Subcutaneous abdominal adipose tissue (tissue), 5 donors: ENCODE data around the gene KCNIP4.

Experiments used
- H3K27ac ChIP-seq: one replicate; pipeline ENCODE4 v1.7.0; 2013; ENCODE audit warnings: low read depth, mild to moderate bottlenecking, inconsistent platforms, low read length, moderate library complexity
- H3K27me3 ChIP-seq, 5 donors: one replicate each; pipeline ENCODE4 v1.7.0; 2013; ENCODE audit warnings: low read length in 5 of 5, inconsistent platforms in 1 of 5; ENCODE audit not compliant: control insufficient read depth in 5 of 5, insufficient read depth in 4 of 5
- H3K36me3 ChIP-seq, 5 donors: one replicate each; pipeline ENCODE4 v1.7.0; 2013; ENCODE audit warnings: low read length in 5 of 5; ENCODE audit not compliant: control insufficient read depth in 5 of 5, insufficient read depth in 5 of 5
- H3K4me1 ChIP-seq, 5 donors: one replicate each; pipeline ENCODE4 v1.7.0; 2013; ENCODE audit warnings: low read length in 5 of 5, mild to moderate bottlenecking in 3 of 5, moderate library complexity in 1 of 5; ENCODE audit not compliant: control insufficient read depth in 5 of 5, insufficient read depth in 5 of 5
- H3K4me3 ChIP-seq, 5 donors: one replicate each; pipeline ENCODE4 v1.7.0; 2013; ENCODE audit warnings: low read length in 5 of 5, low read depth in 1 of 5
- H3K9ac ChIP-seq, 5 donors: one replicate each; pipeline ENCODE4 v1.7.0; 2013; ENCODE audit warnings: low read length in 5 of 5, mild to moderate bottlenecking in 4 of 5, moderate library complexity in 3 of 5
- H3K9me3 ChIP-seq, 5 donors: one replicate each; pipeline ENCODE4 v1.7.0; 2013; ENCODE audit warnings: low read length in 5 of 5; ENCODE audit not compliant: control insufficient read depth in 5 of 5
- donor health status: healthy.
- donor health status: healthy.
- donor health status: healthy.
- donor health status: healthy.
- donor health status: healthy.

The KCNIP4 gene

DNA sequence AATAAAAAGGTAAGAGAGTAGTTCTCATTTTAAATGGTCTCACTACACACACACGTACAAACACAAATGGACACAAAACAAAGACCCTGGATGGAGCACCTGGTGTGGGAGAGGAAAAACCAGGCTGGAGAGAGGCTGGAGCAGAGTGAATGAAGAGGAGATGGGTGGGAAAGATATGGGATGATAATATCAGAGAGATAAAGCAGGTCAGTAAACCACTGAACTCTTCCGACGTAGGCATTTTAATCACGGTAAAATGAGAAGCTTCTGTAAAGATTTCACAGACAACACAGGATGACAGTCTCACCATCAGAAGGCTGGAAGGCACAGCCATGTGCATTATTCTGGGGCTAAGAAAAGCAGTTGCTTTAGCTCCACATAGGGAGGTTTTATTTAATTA is 532.8 kb downstream of the KCNIP4 start:
- H3K4me1 ChIP-seq: no peaks in the 10 kb centered on the region
- no peaks in the 10 kb centered on the region for H3K27me3 ChIP-seq
- no peak overlapping the region for H3K4me3 ChIP-seq
- H3K9ac ChIP-seq: no peak overlapping the region
- H3K27ac ChIP-seq: no peak overlapping the region
- no peaks in the 10 kb centered on the region for H3K9me3 ChIP-seq
- H3K36me3 ChIP-seq: no peaks in the 10 kb centered on the region

DNA sequence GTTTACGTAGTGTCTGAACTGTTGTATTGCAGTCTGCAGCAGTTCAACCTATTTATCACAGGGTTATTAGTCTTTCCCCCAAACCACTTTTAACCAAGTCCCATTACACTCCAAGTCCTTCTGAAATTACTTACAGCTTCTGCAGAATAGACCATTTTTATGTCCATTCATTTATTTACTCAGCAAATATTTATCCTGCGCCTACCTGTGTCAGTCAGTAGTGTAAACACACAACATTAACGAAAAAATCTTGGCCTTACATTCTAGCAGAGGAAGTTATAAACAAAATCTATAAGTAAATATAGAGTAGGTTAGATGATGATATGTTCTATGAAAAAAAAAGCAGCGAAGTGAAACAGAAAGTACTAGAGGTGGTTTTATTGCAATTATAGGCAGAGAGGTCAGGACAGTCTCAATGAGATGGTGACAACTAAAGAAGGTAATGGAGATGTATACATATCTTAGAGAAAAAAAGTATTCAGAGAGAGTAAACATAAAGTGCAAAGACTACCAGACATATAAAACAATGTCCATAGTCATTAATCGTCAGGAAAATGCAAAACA is 534.7 kb downstream of the KCNIP4 start:
- H3K4me3 ChIP-seq: no peak overlapping the region
- no peak overlapping the region for H3K9ac ChIP-seq
- H3K36me3 ChIP-seq: no peaks in the 10 kb centered on the region
- no peaks in the 10 kb centered on the region for H3K27me3 ChIP-seq
- no peaks in the 10 kb centered on the region for H3K4me1 ChIP-seq
- no peak overlapping the region for H3K27ac ChIP-seq
- H3K9me3 ChIP-seq: no peaks in the 10 kb centered on the region

DNA sequence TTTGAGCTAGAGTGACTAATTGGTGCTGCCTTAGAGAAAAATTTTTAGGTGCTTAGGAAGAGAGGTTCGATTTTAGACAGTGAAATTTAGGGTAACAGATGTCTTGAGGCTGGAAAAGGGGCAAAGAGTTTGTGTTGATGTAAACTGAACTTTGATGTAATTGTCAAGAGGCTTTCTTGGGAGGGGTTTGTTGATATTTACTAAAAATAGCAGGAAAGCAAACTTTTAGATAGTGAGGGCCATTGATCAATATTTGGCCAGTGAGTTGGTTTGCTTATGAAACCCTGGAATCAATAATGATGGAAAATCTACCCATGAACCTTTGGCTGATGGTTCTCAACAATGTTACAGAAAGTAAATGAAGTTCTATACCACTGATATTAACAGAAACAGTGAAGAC is 537.5 kb downstream of the KCNIP4 start:
- Histone ChIP-seq H3K36me3 (no peaks in the 10 kb centered on the region), H3K4me1 (no peaks in the 10 kb centered on the region), H3K4me3 (no peak overlapping the region), H3K27me3 (no peaks in the 10 kb centered on the region), H3K9ac (no peak overlapping the region), H3K27ac (no peak overlapping the region), H3K9me3 (no peaks in the 10 kb centered on the region)

DNA sequence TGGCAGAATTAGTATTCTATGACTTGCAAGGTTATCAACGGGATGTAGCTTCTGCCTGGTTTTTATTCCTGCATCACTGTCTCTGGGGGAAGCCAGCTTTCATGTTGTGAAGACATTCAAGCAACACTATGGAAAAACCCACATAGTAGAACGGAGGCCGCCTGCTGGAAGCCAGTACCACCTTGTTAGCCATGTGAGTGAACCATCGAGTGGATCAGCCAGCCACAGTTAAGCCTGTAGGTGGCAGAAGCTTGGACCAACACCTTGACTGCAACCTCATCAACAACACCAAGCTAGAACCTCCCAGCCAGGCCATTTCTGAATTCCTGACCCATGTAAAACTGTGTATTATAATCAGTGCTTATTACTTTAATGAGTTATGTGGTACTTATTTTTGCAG is 538.2 kb downstream of the KCNIP4 start:
- Histone ChIP-seq H3K27ac (no peak overlapping the region), H3K9ac (no peak overlapping the region), H3K4me1 (no peaks in the 10 kb centered on the region), H3K4me3 (no peak overlapping the region), H3K36me3 (no peaks in the 10 kb centered on the region), H3K27me3 (no peaks in the 10 kb centered on the region), H3K9me3 (no peaks in the 10 kb centered on the region)

DNA sequence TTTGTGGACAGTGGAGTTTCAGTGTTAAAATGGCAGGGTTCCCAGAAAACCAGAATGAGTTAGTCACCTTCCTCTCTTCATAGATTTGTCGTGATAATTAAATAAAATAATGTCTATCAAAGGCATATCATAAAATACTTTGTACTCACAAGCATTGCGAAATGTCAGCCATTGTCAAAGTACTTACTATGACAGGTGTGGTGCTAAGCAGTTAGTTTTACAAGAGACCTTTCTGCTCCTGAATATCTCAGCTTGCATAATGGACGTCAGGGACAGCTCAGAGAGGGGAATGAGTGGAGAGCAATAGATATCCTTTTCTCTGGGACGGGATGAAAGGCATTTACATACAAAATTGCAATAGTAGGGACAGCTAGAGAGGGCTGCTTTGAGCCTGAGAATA is 560.9 kb downstream of the KCNIP4 start:
- peaks cover 0 to 5% (median 0%) of the 10 kb centered on the region in 5 donors for H3K9me3 ChIP-seq
- no peaks in the 10 kb centered on the region for H3K4me1 ChIP-seq
- no peaks in the 10 kb centered on the region for H3K27me3 ChIP-seq
- H3K36me3 ChIP-seq: no peaks in the 10 kb centered on the region
- no peak overlapping the region for H3K4me3 ChIP-seq
- no peak overlapping the region for H3K27ac ChIP-seq
- H3K9ac ChIP-seq: no peak overlapping the region

DNA sequence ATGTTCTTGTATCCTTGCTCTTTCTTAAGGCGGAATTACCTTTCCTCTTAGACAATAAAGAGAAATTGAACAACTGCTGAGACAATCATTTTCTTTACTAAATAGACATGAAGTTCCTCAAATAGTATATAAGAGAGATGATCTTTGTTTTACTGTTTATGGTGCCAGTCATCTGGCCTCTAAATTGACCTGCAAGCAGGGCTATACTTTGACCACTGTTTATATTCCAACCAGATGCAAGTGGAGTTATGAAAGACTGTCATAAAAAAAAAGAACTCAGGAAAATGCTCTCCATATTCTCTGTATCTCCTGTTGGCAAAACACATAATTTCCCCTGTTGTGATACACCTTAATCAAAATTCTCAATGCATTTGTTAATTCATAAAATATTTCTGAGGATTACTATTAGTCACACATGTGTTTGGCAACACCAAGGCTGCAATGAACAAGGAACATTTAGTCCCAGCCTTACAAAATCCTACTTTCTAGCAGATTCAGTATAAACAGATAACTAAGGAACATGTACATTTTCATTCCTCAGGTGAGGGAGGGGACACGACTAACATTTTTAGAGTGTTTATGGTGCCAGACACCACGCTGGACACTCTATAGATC is 562.3 kb downstream of the KCNIP4 start:
- Histone ChIP-seq H3K27ac (no peak overlapping the region), H3K9ac (no peak overlapping the region), H3K27me3 (no peaks in the 10 kb centered on the region), H3K36me3 (no peaks in the 10 kb centered on the region), H3K4me1 (no peaks in the 10 kb centered on the region), H3K9me3 (peaks cover 0 to 5% (median 0%) of the 10 kb centered on the region in 5 donors), H3K4me3 (no peak overlapping the region)

DNA sequence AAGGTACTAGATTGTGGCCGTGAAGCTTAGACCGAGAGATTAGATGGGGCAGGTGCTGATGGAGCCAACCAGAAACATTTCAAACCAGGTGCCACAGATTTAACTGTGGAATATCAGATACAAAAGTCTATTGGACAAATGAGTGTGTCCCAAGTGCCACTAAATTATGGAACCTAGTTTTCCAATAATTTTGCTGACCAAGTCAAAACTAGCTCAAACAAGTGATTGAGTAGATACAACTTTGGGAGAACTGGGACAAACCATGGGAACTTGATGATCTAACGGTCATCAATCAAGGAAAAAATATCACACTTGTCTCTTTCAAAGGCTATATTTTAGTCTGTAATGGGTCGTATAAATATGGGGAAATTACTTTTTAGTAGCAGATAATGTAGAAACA is 562.9 kb downstream of the KCNIP4 start:
- Histone ChIP-seq H3K4me1 (no peaks in the 10 kb centered on the region), H3K4me3 (no peak overlapping the region), H3K9me3 (peaks cover 0 to 5% (median 0%) of the 10 kb centered on the region in 5 donors), H3K36me3 (no peaks in the 10 kb centered on the region), H3K9ac (no peak overlapping the region), H3K27ac (no peak overlapping the region), H3K27me3 (no peaks in the 10 kb centered on the region)

DNA sequence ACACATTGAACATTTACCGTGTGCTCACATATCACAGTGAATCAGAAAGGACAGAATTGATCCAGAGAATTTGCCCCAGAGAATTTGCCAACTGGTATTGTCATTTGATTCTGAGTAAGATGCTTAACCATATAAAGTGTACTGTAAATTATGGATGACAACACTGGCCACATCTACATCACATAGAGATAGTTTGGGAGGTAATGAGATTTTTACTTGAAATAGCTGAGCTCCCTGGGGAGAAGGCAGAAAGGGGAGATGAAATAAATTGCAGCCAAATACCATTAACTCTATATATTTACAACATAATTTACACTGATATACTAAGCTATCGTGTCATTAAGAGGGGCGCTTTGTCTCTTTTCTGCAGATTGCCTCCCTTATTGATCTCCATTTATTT is 564.0 kb downstream of the KCNIP4 start:
- no peaks in the 10 kb centered on the region for H3K36me3 ChIP-seq
- no peaks in the 10 kb centered on the region for H3K27me3 ChIP-seq
- no peak overlapping the region for H3K4me3 ChIP-seq
- H3K27ac ChIP-seq: no peak overlapping the region
- no peaks in the 10 kb centered on the region for H3K4me1 ChIP-seq
- H3K9ac ChIP-seq: no peak overlapping the region
- peaks cover 0 to 5% (median 0%) of the 10 kb centered on the region in 5 donors for H3K9me3 ChIP-seq

DNA sequence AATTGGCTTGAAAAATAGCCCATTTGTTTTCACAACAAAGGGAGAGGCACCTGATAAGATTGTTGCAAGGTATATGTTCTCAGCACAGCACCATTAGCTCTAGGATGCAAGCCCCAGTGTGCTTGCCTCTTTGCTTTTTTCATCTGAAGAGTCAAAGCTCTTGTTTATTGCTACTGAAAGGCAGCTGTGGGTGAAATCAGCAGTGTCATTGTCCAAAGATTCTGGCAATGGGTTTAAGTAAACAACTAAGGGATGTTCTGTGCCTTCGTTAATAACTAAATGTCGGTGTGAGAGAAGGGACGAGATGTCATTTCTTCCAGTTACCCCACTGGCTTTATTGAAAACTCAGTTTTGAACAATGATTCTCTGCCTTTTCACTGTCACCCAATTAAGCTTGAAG is 567.7 kb downstream of the KCNIP4 start:
- H3K27ac ChIP-seq: no peak overlapping the region
- no peaks in the 10 kb centered on the region for H3K4me1 ChIP-seq
- no peak overlapping the region for H3K4me3 ChIP-seq
- peaks cover 0 to 5% (median 0%) of the 10 kb centered on the region in 5 donors for H3K9me3 ChIP-seq
- no peaks in the 10 kb centered on the region for H3K36me3 ChIP-seq
- no peak overlapping the region for H3K9ac ChIP-seq
- no peaks in the 10 kb centered on the region for H3K27me3 ChIP-seq

DNA sequence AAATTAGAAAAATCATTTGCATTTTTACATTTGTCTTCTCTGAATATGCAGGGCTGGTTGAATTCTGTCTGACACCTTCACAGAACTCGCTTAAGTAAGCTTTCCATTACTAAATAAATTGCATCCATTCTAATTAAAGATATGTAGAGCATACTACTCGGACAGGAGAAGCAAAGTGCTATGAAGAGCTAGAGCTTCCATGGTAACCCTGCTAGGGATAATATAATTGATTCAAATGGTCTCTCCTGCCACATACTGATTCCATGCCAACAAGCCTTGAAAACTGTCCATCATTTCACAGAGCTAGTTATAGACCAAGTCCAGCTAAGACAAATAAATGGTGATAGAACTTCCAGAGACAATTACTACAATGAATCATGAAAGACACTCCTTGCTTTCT is 571.5 kb downstream of the KCNIP4 start:
- Histone ChIP-seq H3K4me1 (no peaks in the 10 kb centered on the region), H3K9me3 (peaks cover 0 to 3% (median 0%) of the 10 kb centered on the region in 5 donors), H3K27me3 (no peaks in the 10 kb centered on the region), H3K36me3 (no peaks in the 10 kb centered on the region), H3K9ac (no peak overlapping the region), H3K4me3 (no peak overlapping the region), H3K27ac (no peak overlapping the region)
